NCI-H460 (cell line): ENCODE results near the gene MFAP2. TPM values are rescaled to one million over a fixed set of nuclear protein-coding genes. Genes with fewer than 3 reads are reported as not detected.
"Not testable (repeated sequence)": the region's sequence is repeated elsewhere in the genome, so short reads cannot be mapped to it uniquely, and the experiment has no call there.

Experiments
- DNase-seq: peaks from one replicate; pipeline ENCODE4 v3.0.0-alpha.2; 2016; ENCODE audit warnings: low read depth; ENCODE audit errors: extremely low read depth
- total RNA-seq: library from RNA; depleted of rRNA; stranded (reverse); fragments of >200 nt; shearing (Covaris generic); gene quantifications from 2 replicates; pipeline ENCODE4 v1.2.3, GENCODE V29; 2014; rRNA removed

MFAP2 gene
- total RNA-seq, 1 experiment from 2014 or later: 0.52 TPM

- not testable (repeated sequence) for DNase-seq
Observed at GRCh38 chr1:16933945-16934344, 46.5 kb downstream of the MFAP2 start.

- not testable (repeated sequence) for DNase-seq
Observed at GRCh38 chr1:16931206-16931934, 49.0 kb downstream of the MFAP2 start.

- DNase-seq: not testable (repeated sequence)
Observed at GRCh38 chr1:16929146-16930041, 51.0 kb downstream of the MFAP2 start.

GRCh38 chr1:16927711-16928485, 52.5 kb downstream of the MFAP2 start:
- no peak for DNase-seq

DNA sequence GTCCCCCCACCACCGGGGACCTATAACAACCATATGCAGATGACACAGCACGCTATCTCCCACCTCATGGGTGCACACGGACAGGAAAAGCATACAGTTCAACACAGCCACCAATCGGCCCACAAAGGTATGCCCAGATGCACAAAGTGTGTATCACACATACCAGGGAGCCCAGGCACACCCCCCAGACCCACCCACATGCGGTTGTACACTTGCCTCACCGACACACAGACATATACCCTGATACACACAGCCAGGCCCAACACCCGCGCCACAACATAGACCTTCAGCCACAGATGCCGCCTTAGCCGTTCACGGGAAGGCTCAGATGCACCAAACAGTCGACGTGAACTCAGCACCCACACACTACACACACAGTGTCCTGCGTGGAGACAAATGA, 53.2 kb downstream of the MFAP2 start:
- DNase-seq: no peak

GRCh38 chr1:16926491-16927073, 53.8 kb downstream of the MFAP2 start:
- DNase-seq: no peak

- no peak for DNase-seq
Observed at GRCh38 chr1:16925635-16926490, 54.6 kb downstream of the MFAP2 start.

GRCh38 chr1:16924919-16925477, 55.4 kb downstream of the MFAP2 start:
- DNase-seq: no peak

Other genes with a start within 250 kb of the MFAP2 start
- gene RNU1-4, start 240.1 kb downstream of the MFAP2 start, total RNA-seq: under 0.01 TPM in 2 replicates
- under 0.01 TPM in 2 replicates for gene RNU1-2, start 84.6 kb downstream of the MFAP2 start, total RNA-seq
- 3.3 and 4.8 TPM in 2 replicates for gene CROCC, start 58.7 kb downstream of the MFAP2 start, total RNA-seq
- gene ATP13A2, start 31.3 kb upstream of the MFAP2 start, total RNA-seq: 23.2 and 30.9 TPM in 2 replicates
- 233 and 251 TPM in 2 replicates for gene SDHB, start 73.4 kb upstream of the MFAP2 start, total RNA-seq
- 0.10 TPM in 1 of 2 replicates, not detected in the other for gene PADI2, start 138.8 kb upstream of the MFAP2 start, total RNA-seq
- not detected in 2 replicates for gene PADI1, start 224.5 kb upstream of the MFAP2 start, total RNA-seq